ENCODE measurements around the gene TIMELESS.

DNA sequence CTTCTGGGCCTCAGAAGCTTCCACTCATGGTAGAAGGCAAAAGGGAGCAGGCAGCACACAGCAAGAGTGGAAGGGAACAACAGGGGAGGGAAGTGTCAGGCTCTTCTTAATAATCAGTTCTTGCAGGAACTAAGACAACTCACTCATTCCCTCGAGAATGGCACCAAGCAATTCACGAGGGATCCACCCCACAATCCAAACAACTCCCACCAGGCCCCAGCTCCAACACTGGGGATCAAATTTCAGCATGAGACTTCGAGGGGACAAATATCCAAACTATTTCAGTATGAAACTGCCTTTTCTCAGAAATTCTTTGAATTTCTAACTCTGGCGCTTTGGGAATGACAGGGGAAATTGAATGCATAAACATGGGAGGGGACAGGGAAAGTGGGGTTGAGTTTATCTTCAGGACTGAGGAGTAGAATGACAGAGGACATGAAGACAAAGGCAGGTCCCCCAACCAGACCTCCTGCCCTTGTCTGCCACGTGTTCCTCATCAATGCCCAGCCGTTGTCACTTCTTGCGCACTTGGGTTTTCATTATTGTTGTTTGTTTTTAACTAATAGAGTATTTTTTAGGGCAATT is 62.0 kb downstream of the TIMELESS start:
- TF ChIP-seq, protein P1, sequence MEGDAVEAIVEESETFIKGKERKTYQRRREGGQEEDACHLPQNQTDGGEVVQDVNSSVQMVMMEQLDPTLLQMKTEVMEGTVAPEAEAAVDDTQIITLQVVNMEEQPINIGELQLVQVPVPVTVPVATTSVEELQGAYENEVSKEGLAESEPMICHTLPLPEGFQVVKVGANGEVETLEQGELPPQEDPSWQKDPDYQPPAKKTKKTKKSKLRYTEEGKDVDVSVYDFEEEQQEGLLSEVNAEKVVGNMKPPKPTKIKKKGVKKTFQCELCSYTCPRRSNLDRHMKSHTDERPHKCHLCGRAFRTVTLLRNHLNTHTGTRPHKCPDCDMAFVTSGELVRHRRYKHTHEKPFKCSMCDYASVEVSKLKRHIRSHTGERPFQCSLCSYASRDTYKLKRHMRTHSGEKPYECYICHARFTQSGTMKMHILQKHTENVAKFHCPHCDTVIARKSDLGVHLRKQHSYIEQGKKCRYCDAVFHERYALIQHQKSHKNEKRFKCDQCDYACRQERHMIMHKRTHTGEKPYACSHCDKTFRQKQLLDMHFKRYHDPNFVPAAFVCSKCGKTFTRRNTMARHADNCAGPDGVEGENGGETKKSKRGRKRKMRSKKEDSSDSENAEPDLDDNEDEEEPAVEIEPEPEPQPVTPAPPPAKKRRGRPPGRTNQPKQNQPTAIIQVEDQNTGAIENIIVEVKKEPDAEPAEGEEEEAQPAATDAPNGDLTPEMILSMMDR (IDR thresholded peaks at IDR 0.05) = no peak
- TF ChIP-seq POLR2AphosphoS5 (IDR thresholded peaks at IDR 0.05) = no peak

Measured in prostate gland (tissue), 2 donors.